GM21825 (cell line): ENCODE data around the gene CD6.

ENCODE experiments used
- ATAC-seq: cut with Tn5 transposase; IDR thresholded peaks from one replicate; pipeline ENCODE4 v1.9.1; 2021; ENCODE audit warnings: mild to moderate bottlenecking, moderate library complexity; ENCODE audit not compliant: unreplicated experiment

Gene CD6

GRCh38 chr11:60982184-60982583 is 10.7 kb downstream of the CD6 start:
- ATAC-seq = no peak

- no peak for ATAC-seq
Observed at GRCh38 chr11:60984149-60984548, 12.7 kb downstream of the CD6 start.

- no peak for ATAC-seq
Observed at GRCh38 chr11:60984636-60985035, 13.2 kb downstream of the CD6 start.

DNA sequence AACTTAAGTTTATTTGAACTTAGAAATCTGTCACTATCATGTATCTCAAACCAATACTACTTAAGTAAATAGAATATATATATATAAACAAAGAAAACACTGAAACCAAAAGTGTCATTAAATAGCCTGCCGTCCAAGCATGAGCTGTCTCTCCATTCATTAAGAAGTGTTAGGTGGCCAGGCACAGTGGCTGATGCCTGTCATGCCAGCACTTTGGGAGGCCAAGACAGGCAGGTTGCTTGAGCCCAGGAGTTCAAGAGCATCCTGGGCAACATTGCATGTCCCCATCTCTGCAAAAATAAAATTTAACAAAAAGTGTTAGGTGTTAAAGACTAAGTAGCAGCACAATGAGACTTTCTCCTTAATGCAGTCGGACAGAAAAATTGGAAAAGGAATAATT is 14.0 kb downstream of the CD6 start:
- ATAC-seq = no peak

GRCh38 chr11:60985991-60986915 is 14.8 kb downstream of the CD6 start:
- ATAC-seq = no peak

- ATAC-seq = no peak
Observed at GRCh38 chr11:60987577-60988277, 16.2 kb downstream of the CD6 start.

GRCh38 chr11:60988658-60989057 is 17.2 kb downstream of the CD6 start:
- ATAC-seq = no peak

GRCh38 chr11:60989093-60989650 is 17.7 kb downstream of the CD6 start:
- no peak for ATAC-seq

DNA sequence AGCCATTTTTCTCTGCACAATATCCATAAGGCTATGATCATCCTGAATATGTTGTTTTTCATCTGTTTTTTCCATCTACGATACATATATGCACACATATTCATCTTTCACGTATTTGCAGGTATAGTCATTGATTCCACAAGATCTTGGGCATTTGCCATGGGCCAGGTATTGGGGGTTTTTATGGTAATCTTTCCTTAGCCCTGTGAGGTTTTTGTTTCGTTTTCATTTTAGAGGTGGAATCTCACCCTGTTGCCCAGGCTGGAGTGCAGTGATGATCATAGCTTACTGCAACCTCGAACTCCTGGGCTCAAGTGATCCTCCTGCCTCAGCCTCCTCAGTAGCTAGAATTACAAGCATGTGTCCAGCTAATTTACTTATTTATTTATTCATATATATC is 20.0 kb downstream of the CD6 start:
- ATAC-seq = no peak

GRCh38 chr11:60992842-60993409 is 21.4 kb downstream of the CD6 start:
- no peak for ATAC-seq

GRCh38 chr11:60993615-60994014 is 22.1 kb downstream of the CD6 start:
- ATAC-seq = no peak

DNA sequence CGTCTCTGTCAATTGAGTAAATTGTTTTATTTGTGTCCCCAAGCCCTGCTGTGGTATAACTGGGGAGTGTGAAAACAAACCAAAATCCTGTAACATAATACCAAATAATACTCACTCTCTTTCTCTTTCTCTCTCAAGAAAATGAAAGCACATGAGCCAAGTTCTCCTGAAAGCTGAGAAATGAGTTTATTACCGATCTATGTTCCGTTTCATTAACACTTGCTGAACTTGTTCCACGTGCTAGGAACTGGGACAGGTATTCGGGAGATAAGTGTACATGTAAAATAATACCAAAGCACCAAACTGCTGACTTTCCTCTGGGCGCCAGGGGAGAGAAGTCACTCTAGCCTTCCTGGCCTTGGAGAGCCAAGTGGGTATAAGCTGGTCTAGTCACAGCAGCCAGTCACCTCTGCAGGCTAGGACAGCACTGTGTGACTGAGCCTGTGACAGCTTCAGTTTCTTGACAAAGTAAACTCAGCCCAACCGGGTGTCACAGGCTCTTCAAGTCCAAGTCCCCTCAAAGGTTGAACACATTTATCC is 23.1 kb downstream of the CD6 start:
- ATAC-seq = no peak

DNA sequence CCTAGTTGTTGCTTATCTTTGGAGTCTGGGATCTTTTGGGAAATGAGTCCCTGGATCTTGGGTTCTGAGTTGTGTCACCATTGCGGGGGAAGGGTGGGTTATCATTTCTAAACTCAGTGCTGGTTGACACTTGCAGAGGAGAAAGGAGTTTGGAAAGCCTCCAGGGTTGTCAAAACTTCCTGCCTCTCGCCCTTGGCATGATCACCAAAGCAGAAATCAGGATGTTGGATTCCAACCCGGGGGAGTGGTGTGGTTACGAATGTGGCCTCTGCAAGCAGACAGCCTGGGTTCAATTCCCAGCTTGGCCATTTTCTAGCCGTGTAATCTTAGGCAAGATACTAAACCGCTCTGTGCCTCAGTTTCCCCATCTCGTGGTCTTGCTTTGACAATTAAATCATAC is 24.3 kb downstream of the CD6 start:
- ATAC-seq = no peak

GRCh38 chr11:60996381-60997138 is 25.1 kb downstream of the CD6 start:
- no peak for ATAC-seq

DNA sequence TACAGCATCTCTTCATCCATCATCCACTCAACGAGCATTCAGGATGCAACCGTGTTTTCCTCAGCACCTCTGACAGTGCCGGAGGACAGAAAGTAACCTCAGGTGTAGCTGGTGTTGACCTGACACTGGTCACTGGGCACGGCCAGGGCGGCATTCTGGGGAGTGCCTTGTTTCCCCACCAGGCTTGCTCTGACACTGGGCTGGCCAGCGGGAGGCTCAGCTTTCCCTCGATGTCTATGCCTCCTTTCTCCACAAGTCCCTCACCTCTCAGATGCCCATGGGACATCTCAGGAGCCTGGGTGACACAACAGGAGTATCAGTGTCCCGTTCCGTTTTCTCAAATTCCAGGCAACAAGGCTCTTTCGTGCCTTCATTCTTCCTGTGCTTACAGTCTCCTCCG is 28.9 kb downstream of the CD6 start:
- ATAC-seq = no peak

- no peak for ATAC-seq
Observed at GRCh38 chr11:61001931-61002330, 30.5 kb downstream of the CD6 start.

- ATAC-seq = no peak
Observed at GRCh38 chr11:61002598-61002997, 31.1 kb downstream of the CD6 start.

GRCh38 chr11:61004180-61004611 is 32.7 kb downstream of the CD6 start:
- ATAC-seq = no peak

DNA sequence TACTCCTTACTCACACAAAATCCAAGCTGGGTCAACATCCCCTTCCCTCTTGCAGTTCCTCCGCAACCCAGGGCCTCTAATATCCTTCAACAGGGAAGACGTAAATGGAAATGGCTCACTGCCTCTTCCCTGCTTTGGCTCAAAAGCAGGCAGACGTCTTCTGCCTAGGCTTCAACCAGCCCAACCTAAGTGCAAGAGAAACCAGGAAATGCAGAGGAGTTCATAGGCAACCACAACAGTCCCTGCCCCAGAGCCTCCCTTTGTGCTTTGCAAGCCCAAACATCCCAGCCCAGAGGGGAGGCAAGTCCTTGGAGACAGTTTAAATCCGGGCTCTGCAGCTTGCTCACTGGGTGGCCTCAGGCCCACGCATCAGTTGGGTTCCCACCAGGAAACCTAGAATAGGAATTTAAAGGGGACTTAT is 33.3 kb downstream of the CD6 start:
- no peak for ATAC-seq

DNA sequence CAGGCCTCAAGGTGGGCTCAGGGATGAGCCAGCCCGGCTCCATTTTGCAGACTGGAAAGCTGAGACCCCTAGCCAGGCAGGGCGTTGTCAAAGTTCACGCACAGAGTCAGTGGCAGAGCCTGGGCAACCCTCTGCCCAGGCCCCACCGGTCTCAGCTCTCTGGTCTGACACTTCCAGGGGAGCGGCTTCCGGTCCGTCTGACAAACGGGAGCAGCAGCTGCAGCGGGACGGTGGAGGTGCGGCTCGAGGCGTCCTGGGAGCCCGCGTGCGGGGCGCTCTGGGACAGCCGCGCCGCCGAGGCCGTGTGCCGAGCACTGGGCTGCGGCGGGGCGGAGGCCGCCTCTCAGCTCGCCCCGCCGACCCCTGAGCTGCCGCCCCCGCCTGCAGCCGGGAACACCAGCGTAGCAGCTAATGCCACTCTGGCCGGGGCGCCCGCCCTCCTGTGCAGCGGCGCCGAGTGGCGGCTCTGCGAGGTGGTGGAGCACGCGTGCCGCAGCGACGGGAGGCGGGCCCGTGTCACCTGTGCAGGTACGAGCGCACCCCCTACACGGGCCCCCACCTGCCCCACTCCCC is 36.0 kb downstream of the CD6 start:
- ATAC-seq = no peak
